Stimulated activated naive CD4-positive, alpha-beta T cell treated with Interleukin-2 at 50 U/mL for 16 hours (primary cell): ENCODE measurements around the gene WNT9A.
"Not testable (repeated sequence)": the region's sequence is repeated elsewhere in the genome, so short reads cannot be mapped to it uniquely, and the experiment has no call there.

Source experiments
- DNase-seq: peaks from one replicate; lab custom pipeline; 2025; lab: John Stamatoyannopoulos, UW

WNT9A gene

GRCh38 chr1:227910511-227911153, 37.1 kb downstream of the WNT9A start:
- no peak for DNase-seq

DNA sequence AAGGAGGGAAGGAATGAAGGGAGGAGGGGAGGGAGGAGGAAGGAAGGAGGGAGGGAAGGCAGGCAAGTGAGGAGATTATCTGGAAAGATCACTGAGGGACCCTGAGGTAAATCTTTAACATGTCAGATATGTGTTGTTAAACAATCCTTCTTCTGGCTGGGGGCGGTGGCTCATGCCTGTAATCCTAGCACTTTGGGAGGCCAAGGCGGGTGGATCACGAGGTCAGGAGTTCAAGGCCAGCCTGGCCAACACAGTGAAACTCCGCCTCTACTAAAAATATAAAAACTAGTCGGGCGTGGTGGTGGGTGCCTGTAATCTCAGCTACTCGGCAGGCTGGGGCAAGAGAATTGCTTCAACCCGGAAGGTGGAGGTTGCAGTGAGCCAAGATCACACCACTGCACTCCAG, 37.8 kb downstream of the WNT9A start:
- not testable (repeated sequence) for DNase-seq

DNA sequence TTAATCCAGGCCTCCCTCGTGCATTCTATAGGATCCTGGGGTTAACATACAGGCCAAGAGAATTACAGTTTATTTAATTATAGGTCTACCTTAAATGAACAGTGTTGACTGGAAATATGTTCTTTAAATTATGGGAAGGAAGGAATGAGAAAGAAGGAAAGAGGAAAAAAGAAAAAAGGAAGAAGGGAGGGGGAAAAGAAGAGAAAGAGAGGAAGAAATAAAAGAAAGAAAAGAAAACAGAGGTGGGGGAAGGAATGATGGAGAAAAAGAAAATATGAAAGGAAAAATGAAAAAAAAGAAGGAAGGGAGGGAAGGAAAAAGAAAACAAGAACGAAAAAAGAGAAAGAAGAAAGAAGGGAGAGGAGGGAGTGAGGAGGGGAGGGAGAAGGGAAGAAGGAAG, 38.5 kb downstream of the WNT9A start:
- DNase-seq, result no peak

DNA sequence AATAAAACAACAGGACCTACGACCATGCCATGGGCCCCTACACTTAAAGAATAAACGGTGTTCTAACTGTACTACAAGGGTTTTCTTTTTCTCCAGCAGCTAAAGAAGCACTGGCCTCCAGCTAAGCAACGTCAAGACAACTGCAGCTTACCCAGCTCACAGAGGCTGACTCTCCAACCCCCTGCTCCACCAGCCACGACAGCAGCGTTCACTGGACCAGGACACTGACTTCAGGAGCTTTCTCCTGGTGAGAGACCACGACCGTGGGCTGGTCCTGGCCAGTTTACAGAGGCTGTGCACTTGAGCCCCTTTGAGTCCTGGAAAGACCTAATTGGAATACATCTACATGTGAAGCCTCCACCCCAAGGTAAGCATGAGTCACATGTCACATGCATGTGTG, 39.4 kb downstream of the WNT9A start:
- DNase-seq, result no peak

GRCh38 chr1:227907439-227908015, 40.2 kb downstream of the WNT9A start:
- DNase-seq, result no peak

DNA sequence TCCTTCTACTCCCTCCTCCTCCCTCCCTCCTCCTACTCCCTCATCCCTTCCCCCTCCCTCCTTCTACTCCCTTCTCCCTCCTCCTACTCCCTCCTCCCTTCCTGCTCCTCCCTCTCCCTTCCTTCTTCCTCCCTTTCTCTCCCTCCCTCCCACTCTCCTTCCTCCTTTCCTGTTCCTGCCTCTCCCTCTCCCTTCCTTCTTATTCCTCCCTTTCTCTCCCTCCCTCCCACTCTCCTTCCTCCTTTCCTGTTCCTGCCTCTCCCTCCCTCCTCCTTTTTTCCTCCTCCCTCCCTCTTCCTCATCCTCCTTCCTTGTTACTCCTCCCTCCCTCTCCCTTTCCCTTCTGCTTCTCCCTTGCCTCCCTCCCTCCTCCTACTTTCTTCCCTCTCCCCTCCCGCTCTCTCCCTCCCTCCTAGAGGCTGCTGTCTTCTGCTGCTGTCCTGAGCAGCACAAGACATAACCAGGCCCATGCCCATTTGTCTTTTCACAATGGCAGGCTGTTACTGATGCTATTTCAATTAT, 41.1 kb downstream of the WNT9A start:
- no peak for DNase-seq

DNA sequence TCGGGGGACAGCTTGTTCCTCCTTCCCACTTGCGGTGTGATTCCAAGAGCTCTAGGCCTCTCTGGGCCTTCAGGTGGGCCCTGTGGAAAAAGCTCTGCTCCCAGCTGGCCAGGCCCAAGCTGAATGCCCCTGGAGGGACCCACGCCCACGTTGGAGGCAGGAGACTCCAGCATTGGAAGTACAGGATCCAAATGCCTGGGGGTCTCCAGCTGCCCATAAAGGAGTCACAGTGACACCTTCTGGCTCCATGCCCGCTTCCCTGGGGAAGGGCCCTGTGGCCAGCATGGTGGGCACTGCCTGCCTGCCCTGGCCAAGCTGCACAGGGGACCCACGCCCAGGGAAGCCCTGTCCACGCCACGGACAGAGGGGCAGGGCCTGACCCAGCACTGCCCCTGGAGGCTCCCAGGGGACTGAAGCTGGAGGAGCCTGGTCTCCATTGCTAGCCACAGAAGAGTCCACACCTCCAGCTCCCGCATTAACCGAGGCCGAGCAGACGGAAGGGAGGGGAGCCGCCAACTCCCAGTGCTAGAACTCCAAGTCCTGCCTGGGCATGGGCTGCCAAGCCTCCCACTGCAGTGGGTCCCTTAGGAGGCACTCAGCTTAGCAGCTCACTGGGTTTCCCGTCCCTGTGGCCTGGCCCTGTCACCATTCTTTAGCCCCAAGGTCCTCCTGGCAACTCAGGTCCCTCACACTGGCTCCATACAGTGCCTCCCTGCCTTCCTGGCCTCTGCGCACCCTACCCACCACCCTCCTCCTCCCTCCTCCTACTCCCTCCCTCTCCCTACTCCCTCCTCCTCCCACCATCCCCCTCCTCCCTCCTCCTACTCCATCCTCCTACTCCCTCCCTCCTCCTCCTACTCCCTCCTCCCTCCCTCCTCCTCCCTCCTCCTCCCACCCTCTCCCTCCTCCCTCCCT, 41.9 kb downstream of the WNT9A start:
- no peak for DNase-seq

DNA sequence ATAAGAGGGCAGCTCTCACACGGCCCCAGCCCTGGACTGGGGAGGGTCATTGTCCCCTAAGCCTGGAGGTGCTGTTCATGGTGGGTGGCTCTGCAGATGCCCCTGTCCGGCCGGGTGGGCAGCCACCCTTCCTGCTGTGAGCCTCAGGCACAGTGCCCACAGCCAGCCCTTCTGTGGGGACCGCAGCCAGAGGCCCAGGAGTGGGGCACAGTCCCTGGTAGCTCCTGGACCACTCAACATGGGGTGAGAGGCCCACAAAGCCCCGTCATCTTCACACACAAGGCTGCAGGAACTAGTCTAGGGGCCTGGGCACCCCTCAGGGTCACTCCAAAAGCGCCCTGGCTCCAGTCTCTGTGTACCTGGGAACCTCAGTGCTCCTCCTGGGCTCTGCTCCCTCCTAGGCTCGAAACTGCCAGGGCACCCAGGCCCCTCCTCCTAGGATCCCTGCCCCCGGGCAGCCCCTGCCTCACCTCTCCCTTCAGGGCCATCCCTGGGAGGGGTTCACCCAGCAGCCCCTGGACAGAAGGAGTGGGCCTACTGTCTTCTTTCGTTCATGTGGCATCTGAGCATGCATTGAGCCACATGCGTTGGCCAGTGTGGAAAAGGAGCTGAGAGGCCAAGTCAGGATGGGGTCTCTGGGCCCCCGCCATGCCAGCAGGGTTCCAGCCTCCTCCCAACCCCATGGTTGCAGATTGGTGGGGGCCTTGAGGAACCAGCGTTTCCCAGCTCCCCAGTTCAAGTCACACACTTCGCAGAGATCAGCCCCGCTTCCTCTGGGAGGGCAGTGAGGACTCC, 43.0 kb downstream of the WNT9A start:
- no peak for DNase-seq

DNA sequence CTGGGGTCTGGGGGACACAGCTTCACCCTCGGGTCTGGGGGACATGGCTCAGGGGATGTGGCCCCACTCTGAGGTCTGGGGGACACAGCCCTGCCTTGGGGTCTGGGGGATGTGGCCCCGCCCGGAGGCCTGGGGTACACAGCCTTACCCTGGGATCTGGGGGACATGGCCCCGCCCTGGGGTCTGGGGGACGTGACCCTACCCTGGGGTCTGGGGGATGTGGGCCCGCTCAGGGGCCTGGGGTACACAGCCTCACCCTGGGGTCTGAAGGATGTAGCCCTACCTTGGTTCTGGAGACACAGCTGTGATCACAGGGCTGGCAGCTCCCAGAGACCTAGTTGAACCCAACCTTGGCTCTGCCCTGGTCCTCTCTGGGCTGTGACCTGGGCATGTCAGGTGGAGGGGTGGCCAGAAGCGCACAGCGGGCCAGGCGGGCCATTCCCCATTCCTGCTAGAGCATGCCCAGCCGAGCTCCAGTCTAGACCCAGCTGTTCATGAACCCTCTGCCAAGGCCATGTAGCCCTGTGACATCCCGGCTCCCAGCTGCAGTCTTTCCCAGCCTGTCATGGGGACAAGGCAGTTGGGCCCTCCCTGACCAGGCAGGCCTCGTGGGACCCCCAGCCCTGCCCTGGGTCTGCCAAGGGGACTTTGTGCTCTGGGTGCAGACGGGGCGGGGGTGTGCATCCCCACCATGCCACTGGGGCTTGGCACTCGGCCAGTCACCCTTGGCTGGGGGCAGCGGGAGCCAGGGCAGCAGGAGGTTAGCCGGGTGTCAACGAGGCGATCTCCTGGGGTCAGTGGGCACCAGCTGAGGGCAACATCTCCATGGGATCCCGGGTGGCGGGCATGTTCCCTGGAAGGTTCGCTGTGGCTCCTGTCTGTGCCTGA, 43.9 kb downstream of the WNT9A start:
- no peak for DNase-seq

- DNase-seq, result no peak
Observed at GRCh38 chr1:227903061-227903521, 44.6 kb downstream of the WNT9A start.

DNA sequence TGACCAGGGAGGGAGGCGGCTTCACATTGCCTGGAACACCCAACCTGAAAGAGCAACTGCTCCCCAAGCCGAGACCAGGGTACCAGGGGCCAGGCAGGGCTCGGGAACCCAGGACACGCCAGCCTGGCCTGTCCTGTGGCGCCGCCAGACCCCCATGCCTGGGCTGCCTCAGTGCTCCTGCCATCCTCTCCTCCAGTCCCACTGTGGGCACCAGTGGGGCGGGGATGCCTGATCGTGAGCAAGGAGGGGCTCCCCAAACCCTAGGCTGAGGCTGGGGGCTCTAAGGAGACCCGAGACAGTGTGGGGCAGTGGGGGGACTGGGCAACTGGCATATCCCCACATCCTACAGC, 45.1 kb downstream of the WNT9A start:
- no peak for DNase-seq

- no peak for DNase-seq
Observed at GRCh38 chr1:227901906-227902640, 45.7 kb downstream of the WNT9A start.

DNA sequence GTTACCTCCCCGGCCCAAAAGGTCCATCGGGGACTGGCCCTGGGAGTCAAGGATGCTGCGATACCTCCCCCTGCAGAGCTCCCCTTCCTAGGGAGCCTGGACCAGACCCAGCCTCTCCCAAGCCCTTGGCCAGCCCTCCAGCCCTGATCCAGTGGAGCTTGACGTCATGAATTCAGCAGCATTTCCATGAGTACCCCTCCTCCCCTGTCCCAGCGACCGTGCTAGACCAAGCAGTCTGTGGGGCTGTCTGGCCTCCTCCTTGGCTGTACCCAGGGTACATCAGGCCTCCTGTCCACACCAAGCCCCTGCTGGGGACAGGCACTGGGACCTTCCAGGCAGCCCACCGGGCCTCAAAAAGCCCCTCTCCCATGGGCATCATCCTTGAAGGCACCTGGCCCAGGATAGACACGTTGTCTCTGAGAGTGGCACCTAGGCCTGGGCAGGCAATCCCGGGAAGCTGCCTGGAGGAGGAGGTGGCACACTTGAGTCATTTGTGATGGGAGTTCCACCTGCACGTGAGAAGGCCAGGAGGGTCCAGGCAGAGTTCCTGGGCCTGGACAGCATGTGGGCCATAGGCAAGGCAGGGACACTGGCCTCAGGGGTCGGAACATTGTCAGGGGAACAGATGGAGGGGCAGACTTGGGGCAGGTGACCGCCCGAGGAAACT, 46.4 kb downstream of the WNT9A start:
- no peak for DNase-seq

DNA sequence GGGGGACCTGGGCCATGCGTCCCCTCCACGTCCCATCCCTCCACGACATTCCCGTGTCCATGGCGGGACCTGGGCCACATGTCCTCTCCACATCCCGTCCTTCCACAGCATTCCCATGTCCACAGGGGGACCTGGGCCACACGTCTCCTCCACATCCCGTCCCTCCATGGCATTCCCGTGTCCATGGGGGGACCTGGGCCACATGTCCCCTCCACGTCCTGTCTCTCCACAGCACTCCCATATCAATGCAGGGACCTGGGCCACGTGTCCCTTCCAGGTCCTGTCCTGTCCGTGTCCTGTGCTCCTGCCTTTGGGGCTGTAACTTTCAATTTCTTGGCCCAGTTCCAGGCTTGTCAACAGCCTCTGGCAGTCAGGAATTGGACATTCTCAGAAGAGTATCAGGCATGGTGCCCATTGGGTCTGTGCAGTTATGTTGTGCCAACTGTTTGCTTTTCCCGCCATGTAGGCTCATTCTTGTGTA, 47.1 kb downstream of the WNT9A start:
- no peak for DNase-seq

GRCh38 chr1:227899820-227900449, 47.8 kb downstream of the WNT9A start:
- no peak for DNase-seq

DNA sequence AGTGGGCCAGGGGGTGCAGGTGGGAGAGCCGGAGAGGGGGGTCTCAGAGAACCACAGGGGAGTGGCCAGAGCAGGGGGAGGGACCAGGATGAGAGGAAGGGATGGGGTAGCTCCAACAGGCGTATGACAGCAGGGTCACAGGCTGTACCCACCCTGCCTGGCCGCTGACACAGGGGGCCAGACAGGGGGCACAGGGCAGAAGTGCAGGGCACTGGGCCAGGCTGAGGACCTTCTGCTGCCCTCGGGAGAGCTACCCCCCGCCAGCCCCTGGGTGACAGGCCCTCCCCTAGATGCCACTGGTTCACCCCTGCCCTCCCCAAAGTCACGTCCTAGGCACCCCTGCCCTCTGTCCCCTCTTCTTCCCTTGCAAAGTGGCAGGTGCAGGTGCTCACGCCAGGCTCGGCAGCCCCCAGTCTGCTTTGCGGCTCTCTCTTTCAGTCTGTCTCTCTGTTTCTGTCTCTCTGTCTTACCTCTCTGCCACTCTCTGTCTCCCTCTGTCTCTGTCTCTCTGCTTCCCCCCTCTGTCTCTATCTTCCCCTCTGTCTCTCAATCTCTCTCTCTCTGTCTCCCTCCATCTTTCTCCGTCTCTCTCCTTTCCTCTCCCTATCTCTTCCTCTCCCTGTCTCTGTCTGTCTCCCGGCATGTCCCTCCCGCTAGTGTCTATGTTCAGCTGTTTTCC, 48.5 kb downstream of the WNT9A start:
- no peak for DNase-seq

DNA sequence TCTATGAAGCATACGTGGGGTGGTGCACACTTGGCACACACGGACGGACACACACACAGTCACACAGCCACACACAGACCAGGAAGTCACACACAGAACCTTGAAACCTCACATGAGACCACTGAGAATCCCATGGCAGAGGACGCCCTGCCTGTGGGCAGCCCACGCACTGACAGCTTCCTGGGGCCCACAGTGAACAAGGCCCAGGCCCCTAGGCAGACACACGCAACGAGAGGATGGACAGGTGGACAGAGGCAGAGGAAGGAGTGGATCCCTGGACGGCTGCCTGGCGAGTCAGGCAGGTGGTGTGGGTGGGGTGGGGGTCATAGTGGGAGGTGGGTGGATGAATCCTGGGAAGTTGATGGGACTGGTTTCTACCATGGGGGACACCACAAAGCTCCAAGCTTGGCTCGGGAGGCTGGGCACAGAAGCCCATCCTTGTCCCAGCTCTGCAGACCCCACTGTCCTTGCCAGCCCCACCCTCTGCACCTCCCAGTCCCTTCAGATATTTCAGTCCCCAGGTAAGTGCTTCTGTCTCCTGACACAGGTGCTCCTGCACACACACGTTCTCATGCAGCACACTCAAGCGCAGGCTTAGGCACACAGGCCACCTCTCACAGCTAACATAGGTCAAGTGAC, 49.1 kb downstream of the WNT9A start:
- no peak for DNase-seq
